ENCODE data around the gene PTGIS. TPM values are rescaled to one million over a fixed set of nuclear protein-coding genes. Genes with fewer than 3 reads are reported as not detected.

Gene PTGIS
- total and polyA plus RNA-seq, 2 experiments from 2014 or later: 109 to 192 TPM

GRCh38 chr20:49579874-49580812 is 12.2 kb upstream of the PTGIS start:
- Histone ChIP-seq H3K9me3 (ENCODE audit: low read depth) (no peaks in the 10 kb centered on the region), H3K4me1 (ENCODE audit: insufficient read depth) (peaks cover 43% of the 10 kb centered on the region), H2AFZ (peak overlapping the region; percentile 66), H3K79me2 (ENCODE audit: insufficient read depth) (no peaks in the 10 kb centered on the region), H3K9ac (peak overlapping the region; percentile 52), H3K9me2 (ENCODE audit: insufficient read depth) (no peaks in the 10 kb centered on the region), H3F3A (ENCODE audit: insufficient read depth) (peaks cover 42% of the 10 kb centered on the region), H3K27ac (peak overlapping the region; percentile 79), H4K20me1 (ENCODE audit: insufficient read depth) (no peaks in the 10 kb centered on the region), H3K4me2 (ENCODE audit: unreplicated experiment) (peak overlapping the region; percentile 49), H3K36me3 (ENCODE audit: low read depth) (no peaks in the 10 kb centered on the region), H3K4me3 (no peak overlapping the region), H3K27me3 (replicated peaks; ENCODE audit: insufficient read depth) (no peaks in the 10 kb centered on the region)
- TF ChIP-seq EZH2 (IDR thresholded peaks at IDR 0.05; ENCODE audit: insufficient read depth, poor library complexity, severe bottlenecking): no peak
- no peak for TF ChIP-seq EZH2phosphoT487 (IDR thresholded peaks at IDR 0.05; ENCODE audit: insufficient read depth, low read depth)
- DNase-seq: peak; percentile 46
- in situ Hi-C loops (cut with MboI): no loop called here
- 40 to 53% methylated on average over 14 to 15 of the region's 15 CpGs for WGBS, 2 experiments (ENCODE audit: low coverage in 1 of 2, low lambda C conversion rate in 2 of 2, missing lambda C conversion rate in 2 of 2)

GRCh38 chr20:49579195-49579594 is 11.3 kb upstream of the PTGIS start:
- in situ Hi-C loops (cut with MboI): no loop called here
- no peaks in the 10 kb centered on the region for H3K79me2 ChIP-seq (ENCODE audit: insufficient read depth)
- no peaks in the 10 kb centered on the region for H4K20me1 ChIP-seq (ENCODE audit: insufficient read depth)
- H3F3A ChIP-seq (ENCODE audit: insufficient read depth): peaks cover 49% of the 10 kb centered on the region
- H3K4me3 ChIP-seq: no peak overlapping the region
- H3K27me3 ChIP-seq (replicated peaks; ENCODE audit: insufficient read depth): no peaks in the 10 kb centered on the region
- H2AFZ ChIP-seq: no peak overlapping the region
- H3K4me2 ChIP-seq (ENCODE audit: unreplicated experiment): no peak overlapping the region
- H3K9me2 ChIP-seq (ENCODE audit: insufficient read depth): no peaks in the 10 kb centered on the region
- no peak overlapping the region for H3K9ac ChIP-seq
- no peak for TF ChIP-seq EZH2 (IDR thresholded peaks at IDR 0.05; ENCODE audit: insufficient read depth, poor library complexity, severe bottlenecking)
- TF ChIP-seq EZH2phosphoT487 (IDR thresholded peaks at IDR 0.05; ENCODE audit: insufficient read depth, low read depth): no peak
- no peaks in the 10 kb centered on the region for H3K36me3 ChIP-seq (ENCODE audit: low read depth)
- DNase-seq: no peak
- 99 to 100% methylated on average over 4 of the region's 4 CpGs for WGBS, 2 experiments (ENCODE audit: low coverage in 1 of 2, low lambda C conversion rate in 2 of 2, missing lambda C conversion rate in 2 of 2)
- H3K27ac ChIP-seq: no peak overlapping the region
- H3K4me1 ChIP-seq (ENCODE audit: insufficient read depth): peaks cover 43% of the 10 kb centered on the region
- no peaks in the 10 kb centered on the region for H3K9me3 ChIP-seq (ENCODE audit: low read depth)

- 93 to 95% methylated on average over 4 of the region's 4 CpGs for WGBS, 2 experiments (ENCODE audit: low coverage in 1 of 2, low lambda C conversion rate in 2 of 2, missing lambda C conversion rate in 2 of 2)
- no peak for DNase-seq
- TF ChIP-seq EZH2phosphoT487 (IDR thresholded peaks at IDR 0.05; ENCODE audit: insufficient read depth, low read depth) (no peak), EZH2 (IDR thresholded peaks at IDR 0.05; ENCODE audit: insufficient read depth, poor library complexity, severe bottlenecking) (no peak)
Measured at GRCh38 chr20:49578436-49578835, 10.5 kb upstream of the PTGIS start.

GRCh38 chr20:49575551-49576060 is 7.7 kb upstream of the PTGIS start:
- H3K9me3 ChIP-seq (ENCODE audit: low read depth): no peaks in the 10 kb centered on the region
- H3K4me2 ChIP-seq (ENCODE audit: unreplicated experiment): no peak overlapping the region
- H3K27me3 ChIP-seq (replicated peaks; ENCODE audit: insufficient read depth): no peaks in the 10 kb centered on the region
- H3K4me1 ChIP-seq (ENCODE audit: insufficient read depth): peaks cover 41% of the 10 kb centered on the region
- 37 to 39% methylated on average over 5 of the region's 5 CpGs for WGBS, 2 experiments (ENCODE audit: low coverage in 1 of 2, low lambda C conversion rate in 2 of 2, missing lambda C conversion rate in 2 of 2)
- H3K9me2 ChIP-seq (ENCODE audit: insufficient read depth): no peaks in the 10 kb centered on the region
- peak overlapping the region; percentile 100 for H3K27ac ChIP-seq
- H3F3A ChIP-seq (ENCODE audit: insufficient read depth): peaks cover 45% of the 10 kb centered on the region
- peak overlapping the region; percentile 14; the same call in 1 of the 2 replicates for H2AFZ ChIP-seq
- in situ Hi-C loops (cut with MboI): no loop called here
- no peaks in the 10 kb centered on the region for H3K36me3 ChIP-seq (ENCODE audit: low read depth)
- no peak overlapping the region for H3K4me3 ChIP-seq
- no peak for DNase-seq
- TF ChIP-seq EZH2phosphoT487 (IDR thresholded peaks at IDR 0.05; ENCODE audit: insufficient read depth, low read depth) (no peak), EZH2 (IDR thresholded peaks at IDR 0.05; ENCODE audit: insufficient read depth, poor library complexity, severe bottlenecking) (no peak)
- no peaks in the 10 kb centered on the region for H3K79me2 ChIP-seq (ENCODE audit: insufficient read depth)
- peak overlapping the region; percentile 85 for H3K9ac ChIP-seq
- no peaks in the 10 kb centered on the region for H4K20me1 ChIP-seq (ENCODE audit: insufficient read depth)

More at GRCh38 chr20:49578436-49578835, 10.5 kb upstream of the PTGIS start:
- H3K9ac ChIP-seq: no peak overlapping the region
- no peak overlapping the region for H2AFZ ChIP-seq
- no peak overlapping the region for H3K4me2 ChIP-seq (ENCODE audit: unreplicated experiment)
- H3K9me2 ChIP-seq (ENCODE audit: insufficient read depth): no peaks in the 10 kb centered on the region
- H3K27me3 ChIP-seq (replicated peaks; ENCODE audit: insufficient read depth): no peaks in the 10 kb centered on the region
- H3K4me1 ChIP-seq (ENCODE audit: insufficient read depth): peaks cover 41% of the 10 kb centered on the region
- H3K4me3 ChIP-seq: no peak overlapping the region
- H3K9me3 ChIP-seq (ENCODE audit: low read depth): no peaks in the 10 kb centered on the region
- in situ Hi-C loops (cut with MboI): no loop called here
- peaks cover 47% of the 10 kb centered on the region for H3F3A ChIP-seq (ENCODE audit: insufficient read depth)
- H4K20me1 ChIP-seq (ENCODE audit: insufficient read depth): no peaks in the 10 kb centered on the region
- H3K79me2 ChIP-seq (ENCODE audit: insufficient read depth): no peaks in the 10 kb centered on the region
- no peaks in the 10 kb centered on the region for H3K36me3 ChIP-seq (ENCODE audit: low read depth)
- H3K27ac ChIP-seq: no peak overlapping the region
